CD4-positive, alpha-beta T cell (primary cell): Measurements from ENCODE around the gene AHNAK2. TPM values are rescaled to one million over a fixed set of nuclear protein-coding genes. Genes with fewer than 3 reads are reported as not detected.

Source experiments
- ATAC-seq: fragments of 200-7000 bp; cut with Tn5 transposase; one replicate; pipeline ENCODE4 v1.10.0; 2022; ENCODE audit warnings: mild to moderate bottlenecking; ENCODE audit not compliant: poor library complexity
- CTCF ChIA-PET: fragments of 350-600 bp; sonication (Branson Sonifier 250); formaldehyde crosslinking; loops from one replicate; lab custom pipeline; 2021; ENCODE audit warnings: antibody characterized with exemption, inconsistent platforms; lab: Charles Lee
- POLR2A ChIA-PET: fragments of 350-600 bp; sonication (Branson Sonifier 250); formaldehyde crosslinking; loops from one replicate; lab custom pipeline; 2021; ENCODE audit warnings: antibody characterized with exemption, inconsistent platforms; lab: Charles Lee
- DNase-seq, 14 experiments: peaks; one replicate each; pipeline ENCODE4 v3.0.0-alpha.2; 2013 to 2020; ENCODE audit warnings: mixed read lengths in 2 of 14
- H3K27ac ChIP-seq, 2 donors: one replicate each; pipeline versions ENCODE4 v1.5.1 to v1.7.0; 2013; ENCODE audit warnings: low read length in 2 of 2, low read depth in 1 of 2, mild to moderate bottlenecking in 1 of 2
- H3K27me3 ChIP-seq, 2 experiments: 1 replicate in 1 of 2; 2 replicates in 1 of 2; pipeline versions ENCODE4 v1.6.1 to v1.7.0; 2013; ENCODE audit warnings: low read length in 2 of 2, control low read depth in 1 of 2, mild to moderate bottlenecking in 1 of 2, moderate library complexity in 1 of 2; ENCODE audit not compliant: insufficient read depth in 2 of 2, control insufficient read depth in 1 of 2
- H3K36me3 ChIP-seq: one replicate; pipeline ENCODE4 v1.6.1; 2013; ENCODE audit warnings: low read length, control low read depth; ENCODE audit not compliant: insufficient read depth
- H3K4me1 ChIP-seq: one replicate; pipeline ENCODE4 v1.6.1; 2013; ENCODE audit warnings: low read length, control low read depth; ENCODE audit not compliant: insufficient read depth
- H3K4me3 ChIP-seq: one replicate; pipeline ENCODE4 v1.5.1; 2013; ENCODE audit warnings: mild to moderate bottlenecking, low read length, moderate library complexity
- H3K9me3 ChIP-seq, 2 experiments: 1 replicate in 1 of 2; 2 replicates in 1 of 2; pipeline versions ENCODE4 v1.6.1 to v1.7.0; 2013; ENCODE audit warnings: low read length in 2 of 2, mild to moderate bottlenecking in 2 of 2, control low read depth in 1 of 2, moderate library complexity in 1 of 2; ENCODE audit not compliant: control insufficient read depth in 1 of 2, insufficient read depth in 1 of 2
- H3K27ac Mint-ChIP-seq: one replicate; pipeline ENCODE4 v1.8.0; 2020; ENCODE audit warnings: mixed read lengths
- H3K27me3 Mint-ChIP-seq: one replicate; pipeline ENCODE4 v1.8.0; 2021; ENCODE audit warnings: mixed read lengths
- H3K36me3 Mint-ChIP-seq: one replicate; pipeline ENCODE4 v1.8.0; 2021; ENCODE audit warnings: low read depth, mixed read lengths
- H3K4me1 Mint-ChIP-seq: one replicate; pipeline ENCODE4 v1.8.0; 2021; ENCODE audit warnings: low read depth, mixed read lengths
- H3K4me3 Mint-ChIP-seq: one replicate; pipeline ENCODE4 v1.8.0; 2020; ENCODE audit warnings: mild to moderate bottlenecking, mixed read lengths
- H3K9me3 Mint-ChIP-seq: one replicate; pipeline ENCODE4 v1.8.0; 2020; ENCODE audit warnings: mixed read lengths
- intact Hi-C, 2 experiments: fragments of 100-400 bp; cut with DNase I in 1 of 2; cut with micrococcal nuclease in 1 of 2; formaldehyde crosslinking; loops; one replicate each; pipeline versions ENCODE4 v1.15.1 to v1.9.0; 2023 to 2025; cut with DNase I, micrococcal nuclease
- total RNA-seq, 174 experiments: library from RNA in 2 of 174; stranded (reverse) in 2 of 174; gene quantifications; one replicate each; pipeline ENCODE4 v1.2.3 and lab custom pipeline; 2021 to 2026
- TF ChIP-seq, protein P1 (sequence below): fragments of 200-600 bp; IDR thresholded peaks from one replicate; pipeline ENCODE4 v1.8.0; 2022; ENCODE audit warnings: antibody characterized with exemption, mild to moderate bottlenecking

AHNAK2 gene
- total RNA-seq, 2 experiments from 2014 or later = 0.05 TPM; not detected in 1

GRCh38 chr14:104973135-104973384 is 5.1 kb downstream of the AHNAK2 start:
- no peaks in the 10 kb centered on the region for H3K9me3 Mint-ChIP-seq
- Histone ChIP-seq H3K36me3 (no peaks in the 10 kb centered on the region), H3K27ac (no peak overlapping the region), H3K4me1 (peaks cover 20% of the 10 kb centered on the region), H3K4me3 (no peak overlapping the region), H3K27me3 (peaks cover 22 to 40% of the 10 kb centered on the region in 2 experiments), H3K9me3 (peaks cover 0 to 17% of the 10 kb centered on the region in 2 experiments)
- H3K36me3 Mint-ChIP-seq = no peaks in the 10 kb centered on the region
- peaks cover 26% of the 10 kb centered on the region for H3K27me3 Mint-ChIP-seq
- no peak for ATAC-seq
- no peak overlapping the region for H3K4me3 Mint-ChIP-seq
- intact Hi-C loops = no loop called here
- H3K4me1 Mint-ChIP-seq = peaks cover 5% of the 10 kb centered on the region
- CTCF ChIA-PET = interaction anchor here (1.2 to 2.1 kb wide), 2 partner anchors 72 to 73 kb away, joined by 3 to 5 read pairs; no protein-coding TSS in a partner anchor
- POLR2A ChIA-PET = no interaction called here
- no peak overlapping the region for H3K27ac Mint-ChIP-seq
- TF ChIP-seq, protein P1, sequence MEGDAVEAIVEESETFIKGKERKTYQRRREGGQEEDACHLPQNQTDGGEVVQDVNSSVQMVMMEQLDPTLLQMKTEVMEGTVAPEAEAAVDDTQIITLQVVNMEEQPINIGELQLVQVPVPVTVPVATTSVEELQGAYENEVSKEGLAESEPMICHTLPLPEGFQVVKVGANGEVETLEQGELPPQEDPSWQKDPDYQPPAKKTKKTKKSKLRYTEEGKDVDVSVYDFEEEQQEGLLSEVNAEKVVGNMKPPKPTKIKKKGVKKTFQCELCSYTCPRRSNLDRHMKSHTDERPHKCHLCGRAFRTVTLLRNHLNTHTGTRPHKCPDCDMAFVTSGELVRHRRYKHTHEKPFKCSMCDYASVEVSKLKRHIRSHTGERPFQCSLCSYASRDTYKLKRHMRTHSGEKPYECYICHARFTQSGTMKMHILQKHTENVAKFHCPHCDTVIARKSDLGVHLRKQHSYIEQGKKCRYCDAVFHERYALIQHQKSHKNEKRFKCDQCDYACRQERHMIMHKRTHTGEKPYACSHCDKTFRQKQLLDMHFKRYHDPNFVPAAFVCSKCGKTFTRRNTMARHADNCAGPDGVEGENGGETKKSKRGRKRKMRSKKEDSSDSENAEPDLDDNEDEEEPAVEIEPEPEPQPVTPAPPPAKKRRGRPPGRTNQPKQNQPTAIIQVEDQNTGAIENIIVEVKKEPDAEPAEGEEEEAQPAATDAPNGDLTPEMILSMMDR = no peak
- no peak for DNase-seq

DNA sequence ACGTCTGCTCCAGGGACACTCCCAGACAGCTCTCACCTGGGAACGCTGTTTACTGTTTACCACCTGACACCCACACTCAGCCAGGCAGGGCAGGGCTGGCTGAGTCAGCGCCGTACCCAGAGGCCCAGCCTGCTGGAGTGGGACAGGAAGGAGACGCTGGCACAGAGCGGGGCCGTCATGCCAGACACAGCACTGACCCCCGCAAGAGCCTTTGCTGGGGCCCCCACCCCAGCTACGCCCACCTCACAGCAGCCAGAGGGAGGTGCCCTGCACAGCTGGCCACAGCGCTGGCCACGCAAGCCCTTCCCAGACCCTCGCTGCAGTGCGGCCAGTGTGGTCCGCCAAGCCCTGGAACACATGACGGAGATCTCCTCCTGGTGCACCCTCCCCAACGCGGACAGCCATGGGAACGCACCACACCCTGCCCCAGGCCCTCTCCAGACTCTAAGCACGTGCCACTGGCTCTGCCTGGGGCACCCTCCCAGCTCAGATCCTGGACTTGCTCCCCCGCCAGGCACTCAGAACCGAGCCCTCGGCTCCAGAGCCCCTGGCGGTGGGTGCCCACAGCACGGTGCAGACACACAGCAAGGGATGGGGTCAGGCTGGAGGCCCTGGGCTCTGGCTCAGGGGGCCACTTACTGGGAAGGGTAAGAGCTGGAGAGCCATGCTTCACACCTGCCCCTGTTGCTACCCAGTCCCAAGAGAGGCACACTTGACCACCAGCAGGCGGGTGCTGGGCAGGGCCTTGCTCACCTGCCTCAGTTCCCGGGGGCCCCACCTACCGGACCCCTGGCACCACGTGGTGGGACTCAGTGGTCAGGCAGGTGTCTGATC is 5.7 kb downstream of the AHNAK2 start:
- Histone ChIP-seq H3K4me3 (no peak overlapping the region), H3K27me3 (peaks cover 23 to 42% of the 10 kb centered on the region in 2 experiments), H3K36me3 (no peaks in the 10 kb centered on the region), H3K27ac (no peak overlapping the region), H3K9me3 (peaks cover 0 to 19% of the 10 kb centered on the region in 2 experiments), H3K4me1 (peaks cover 19% of the 10 kb centered on the region)
- no peak overlapping the region for H3K27ac Mint-ChIP-seq
- CTCF ChIA-PET = interaction anchor here (1.2 to 2.1 kb wide), 2 partner anchors 73 to 74 kb away, joined by 3 to 5 read pairs; no protein-coding TSS in a partner anchor
- TF ChIP-seq, protein P1 = no peak
- no peak overlapping the region for H3K4me3 Mint-ChIP-seq
- POLR2A ChIA-PET = no interaction called here
- DNase-seq (peak in 2 of 14 experiments; percentile 1 to 19), ATAC-seq (no peak)
- no peaks in the 10 kb centered on the region for H3K9me3 Mint-ChIP-seq
- H3K27me3 Mint-ChIP-seq = peaks cover 22% of the 10 kb centered on the region
- intact Hi-C loops = no loop called here
- peaks cover 5% of the 10 kb centered on the region for H3K4me1 Mint-ChIP-seq
- no peaks in the 10 kb centered on the region for H3K36me3 Mint-ChIP-seq

DNA sequence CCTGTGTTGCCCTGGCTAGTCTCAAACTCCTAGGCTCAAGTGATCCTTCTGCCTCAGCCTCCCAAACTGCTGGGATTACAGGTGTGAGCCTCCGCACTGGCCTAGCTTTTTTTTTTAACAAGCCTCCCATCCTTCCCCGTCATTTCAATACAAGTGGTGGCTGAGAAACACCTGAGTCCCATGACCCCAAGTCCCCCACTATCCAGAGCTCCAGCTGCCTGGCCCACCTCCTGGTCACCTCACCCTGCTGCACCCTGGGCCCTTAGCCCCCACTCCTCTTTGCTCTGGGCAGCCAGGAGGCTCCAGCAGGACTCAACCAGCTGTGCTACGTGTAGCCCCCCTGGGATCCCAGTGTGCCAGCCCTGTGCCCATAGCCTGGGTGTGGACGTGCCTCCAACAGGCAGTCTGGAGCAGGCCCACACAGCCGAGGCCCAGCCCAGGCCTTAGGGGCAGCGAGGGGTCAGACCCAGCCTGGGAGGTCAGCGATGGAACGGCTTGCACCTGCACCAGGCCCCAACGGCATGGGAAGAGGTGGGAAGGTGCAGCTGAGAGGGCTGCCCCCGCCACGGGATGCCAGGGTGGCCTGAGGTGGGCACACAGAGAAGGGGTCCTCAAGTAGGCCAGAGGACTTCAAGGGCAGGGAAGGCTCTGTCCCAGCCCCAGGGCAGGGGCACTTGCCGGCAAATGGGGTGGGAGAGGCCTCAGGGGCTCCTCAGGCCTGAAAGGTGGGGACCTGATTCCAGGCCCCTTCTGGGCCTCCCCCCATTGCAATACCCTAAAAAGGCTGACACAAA is 6.5 kb downstream of the AHNAK2 start:
- Histone ChIP-seq H3K4me1 (peaks cover 16% of the 10 kb centered on the region), H3K36me3 (no peaks in the 10 kb centered on the region), H3K9me3 (peaks cover 0 to 18% of the 10 kb centered on the region in 2 experiments), H3K4me3 (no peak overlapping the region), H3K27me3 (peaks cover 21 to 42% of the 10 kb centered on the region in 2 experiments), H3K27ac (no peak overlapping the region)
- ATAC-seq (no peak), DNase-seq (peak in 1 of 14 experiments; percentile 12)
- H3K27me3 Mint-ChIP-seq = peaks cover 17% of the 10 kb centered on the region
- H3K36me3 Mint-ChIP-seq = no peaks in the 10 kb centered on the region
- H3K4me1 Mint-ChIP-seq = peaks cover 5% of the 10 kb centered on the region
- TF ChIP-seq, protein P1 = no peak
- H3K9me3 Mint-ChIP-seq = no peaks in the 10 kb centered on the region
- POLR2A ChIA-PET = no interaction called here
- no peak overlapping the region for H3K4me3 Mint-ChIP-seq
- CTCF ChIA-PET = interaction anchor here (2.1 kb wide), 1 partner anchor 74 kb away, joined by 5 read pairs; no protein-coding TSS in a partner anchor
- intact Hi-C loops = no loop called here
- H3K27ac Mint-ChIP-seq = no peak overlapping the region
